B cell (primary cell): ENCODE data around the gene UBB. TPM values are rescaled to one million over a fixed set of nuclear protein-coding genes. Genes with fewer than 3 reads are reported as not detected.

Source experiments
- ATAC-seq: fragments of 200-7000 bp; cut with Tn5 transposase; one replicate; pipeline ENCODE4 v1.10.0; 2021; ENCODE audit warnings: low read depth, mild to moderate bottlenecking, moderate number of reproducible peaks, moderate library complexity
- CTCF ChIA-PET: fragments of 350-600 bp; sonication (Branson Sonifier 250); formaldehyde crosslinking; loops from one replicate; lab custom pipeline; 2021; ENCODE audit warnings: antibody characterized with exemption, inconsistent platforms; lab: Charles Lee
- POLR2A ChIA-PET: fragments of 350-600 bp; sonication (Branson Sonifier 250); formaldehyde crosslinking; loops from one replicate; lab custom pipeline; 2021; ENCODE audit warnings: antibody characterized with exemption; lab: Charles Lee
- DNase-seq: peaks from one replicate; pipeline ENCODE4 v3.0.0; 2013
- H2AFZ ChIP-seq: 2 replicates; pipeline ENCODE4 v1.6.1; 2012; ENCODE audit warnings: mild to moderate bottlenecking, low read depth, low read length; ENCODE audit not compliant: insufficient read depth, poor library complexity, severe bottlenecking
- H3K27ac ChIP-seq, 2 donors: 1 replicate in 1 of 2; 2 replicates in 1 of 2; pipeline ENCODE4 v1.5.1; 2012 to 2013; ENCODE audit warnings: low read length in 2 of 2, mild to moderate bottlenecking in 2 of 2, moderate library complexity in 1 of 2
- H3K27me3 ChIP-seq, 4 experiments: fragments of 200-600 bp in 1 of 4; sonication (generic) in 1 of 4; replicated peaks in 1 of 4; 1 replicate in 2 of 4; 2 replicates in 2 of 4; pipeline versions ENCODE4 v1.6.1 to v1.7.0; 2013 to 2016; ENCODE audit warnings: low read length in 3 of 4, mild to moderate bottlenecking in 2 of 4, mixed read lengths in 1 of 4, moderate library complexity in 1 of 4; ENCODE audit not compliant: insufficient read depth in 4 of 4, control insufficient read depth in 3 of 4; ENCODE audit errors: control extremely low read depth in 1 of 4
- H3K36me3 ChIP-seq, 2 experiments: replicated peaks in 1 of 2; 1 replicate in 1 of 2; 2 replicates in 1 of 2; pipeline versions ENCODE4 v1.6.1 to v1.7.1; 2013; ENCODE audit warnings: low read length in 1 of 2; ENCODE audit not compliant: insufficient read depth in 2 of 2, control insufficient read depth in 1 of 2; ENCODE audit errors: control extremely low read depth in 1 of 2, extremely low read depth in 1 of 2
- H3K4me1 ChIP-seq, 2 donors: fragments of 200-600 bp in 1 of 2; sonication (generic) in 1 of 2; 1 replicate in 1 of 2; 2 replicates in 1 of 2; pipeline versions ENCODE4 v1.5.1 to v1.6.1; 2013 to 2017; ENCODE audit warnings: low read length in 2 of 2; ENCODE audit not compliant: control insufficient read depth in 2 of 2, insufficient read depth in 2 of 2
- H3K4me2 ChIP-seq: replicated peaks from 2 replicates; pipeline ENCODE3; 2012; ENCODE audit warnings: mild to moderate bottlenecking, low read depth, low read length; ENCODE audit not compliant: poor library complexity, severe bottlenecking
- H3K4me3 ChIP-seq, 5 experiments: fragments of 200-600 bp in 1 of 5; sonication (generic) in 1 of 5; 1 replicate in 3 of 5; 2 replicates in 2 of 5; pipeline versions ENCODE4 v1.5.1 to v1.7.0; 2011 to 2016; ENCODE audit warnings: low read length in 4 of 5, mild to moderate bottlenecking in 4 of 5, low read depth in 2 of 5, control low read depth in 1 of 5, moderate library complexity in 1 of 5; ENCODE audit not compliant: insufficient read depth in 1 of 5; ENCODE audit errors: control extremely low read depth in 1 of 5, extremely low read depth in 1 of 5
- H3K79me2 ChIP-seq: fragments of 200-600 bp; sonication (generic); one replicate; pipeline ENCODE4 v1.6.0; 2016; ENCODE audit warnings: low read length; ENCODE audit not compliant: control insufficient read depth, insufficient read depth
- H3K9ac ChIP-seq: fragments of 200-600 bp; sonication (generic); 2 replicates; pipeline ENCODE4 v1.6.1; 2017; ENCODE audit warnings: mild to moderate bottlenecking, low read length, moderate library complexity
- H3K9me3 ChIP-seq, 3 donors: one replicate each; pipeline versions ENCODE4 v1.6.1 to v1.7.1; 2013; ENCODE audit warnings: low read length in 2 of 3; ENCODE audit not compliant: control insufficient read depth in 2 of 3, insufficient read depth in 1 of 3; ENCODE audit errors: control extremely low read depth in 1 of 3
- H4K20me1 ChIP-seq: 2 replicates; pipeline ENCODE4 v1.6.0; 2012; ENCODE audit warnings: mild to moderate bottlenecking, low read length; ENCODE audit not compliant: insufficient read depth, control insufficient read depth, poor library complexity, severe bottlenecking
- H3K27ac Mint-ChIP-seq: one replicate; pipeline ENCODE4 v1.8.0; 2021; ENCODE audit warnings: mixed read lengths
- H3K27me3 Mint-ChIP-seq: one replicate; pipeline ENCODE4 v1.8.0; 2021; ENCODE audit warnings: mixed read lengths
- H3K4me1 Mint-ChIP-seq: one replicate; pipeline ENCODE4 v1.8.0; 2021; ENCODE audit warnings: mixed read lengths
- H3K4me3 Mint-ChIP-seq: one replicate; pipeline ENCODE4 v1.8.0; 2021; ENCODE audit warnings: mixed read lengths
- H3K9me3 Mint-ChIP-seq: one replicate; pipeline ENCODE4 v1.8.0; 2022; ENCODE audit warnings: mixed read lengths; ENCODE audit not compliant: insufficient read depth
- CTCF ChIP-seq: fragments of 200-600 bp; IDR thresholded peaks from one replicate; pipeline ENCODE4 v1.8.0; 2022; ENCODE audit warnings: antibody characterized with exemption, mild to moderate bottlenecking
- EZH2 ChIP-seq: IDR thresholded peaks from 2 replicates; pipeline ENCODE4 v1.6.1; 2012; ENCODE audit warnings: borderline replicate concordance, low read depth, mild to moderate bottlenecking, moderate library complexity, low read length; ENCODE audit not compliant: insufficient read depth, poor library complexity, severe bottlenecking
- WGBS: methylation state at CpG from one replicate; pipeline ENCODE4 v1.1.5; 2013; ENCODE audit warnings: missing lambda C conversion rate; ENCODE audit not compliant: insufficient coverage; 5-methylcytosine and 5-hydroxymethylcytosine counted together
- intact Hi-C: fragments of 100-400 bp; cut with micrococcal nuclease; formaldehyde crosslinking; loops from one replicate; pipeline ENCODE4 v1.10.0; 2022
- polyA plus RNA-seq: library from polyadenylated mRNA; depleted of rRNA; stranded (reverse); fragments of >200 nt; gene quantifications from 2 replicates; pipeline ENCODE4 v1.2.3, GENCODE V29; 2012
- total RNA-seq, 2 donors: library from RNA; stranded (reverse); fragments of 120-200 nt in 1 of 2; gene quantifications; 1 replicate in 1 of 2; 2 replicates in 1 of 2; pipeline versions ENCODE4 v1.2.3 to v1.2.4, GENCODE V29; 2013 to 2022

UBB gene
- total and polyA plus RNA-seq, 2 donors (not counting 1 experiment from before 2014, with no cell fraction given): 769 to 1,866 TPM

GRCh38 chr17:16339959-16340358 lies 40.9 kb upstream of the UBB start:
- Mint-ChIP-seq H3K27ac (no peak overlapping the region), H3K4me3 (no peak overlapping the region), H3K9me3 (no peaks in the 10 kb centered on the region), H3K27me3 (no peaks in the 10 kb centered on the region), H3K4me1 (no peaks in the 10 kb centered on the region)
- intact Hi-C loops: no loop called here
- Histone ChIP-seq H3K27ac (no peak overlapping the region), H2AFZ (no peak overlapping the region), H3K4me1 (no peaks in the 10 kb centered on the region), H3K4me3 (no peak overlapping the region), H3K36me3 (peaks cover 0 to 14% of the 10 kb centered on the region in 2 experiments), H3K27me3 (no peaks in the 10 kb centered on the region), H3K9me3 (no peaks in the 10 kb centered on the region), H3K79me2 (no peaks in the 10 kb centered on the region), H3K4me2 (no peak overlapping the region), H3K9ac (no peak overlapping the region), H4K20me1 (no peaks in the 10 kb centered on the region)
- no peak for ATAC-seq
- ChIA-PET POLR2A (no interaction called here), CTCF (interaction anchor here (3.8 kb wide), 1 partner anchor 24 kb away, joined by 11 read pairs; no protein-coding TSS in a partner anchor)
- WGBS: no CpG with 5 or more reads among the region's 1 CpG
- DNase-seq: no peak
- TF ChIP-seq EZH2 (no peak), CTCF (no peak)

- intact Hi-C loops: no loop called here
- H3K4me1 Mint-ChIP-seq: no peaks in the 10 kb centered on the region
- no peak overlapping the region for H3K9ac ChIP-seq
- H3K79me2 ChIP-seq: no peaks in the 10 kb centered on the region
- H3K4me3 ChIP-seq: no peak overlapping the region
- no peaks in the 10 kb centered on the region for H4K20me1 ChIP-seq
- H3K27ac Mint-ChIP-seq: no peak overlapping the region
- ChIA-PET POLR2A (interaction anchor here (0.6 kb wide), 1 partner anchor 261 kb away, joined by 11 read pairs; no protein-coding TSS in a partner anchor), CTCF (interaction anchor here (3.8 kb wide), 1 partner anchor 21 kb away, joined by 11 read pairs; no protein-coding TSS in a partner anchor)
- H3K27me3 Mint-ChIP-seq: no peaks in the 10 kb centered on the region
- H3K4me1 ChIP-seq: no peaks in the 10 kb centered on the region
- no peak overlapping the region for H3K4me2 ChIP-seq
- TF ChIP-seq CTCF: no peak
- no peak for TF ChIP-seq EZH2
- DNase-seq: no peak
- no peaks in the 10 kb centered on the region for H3K27me3 ChIP-seq
- no peaks in the 10 kb centered on the region for H3K9me3 ChIP-seq
- no peak overlapping the region for H3K4me3 Mint-ChIP-seq
- WGBS: 97% methylated on average over 4 of the region's 4 CpGs
- H2AFZ ChIP-seq: no peak overlapping the region
- no peaks in the 10 kb centered on the region for H3K9me3 Mint-ChIP-seq
- H3K36me3 ChIP-seq: peaks cover 0 to 25% of the 10 kb centered on the region in 2 experiments
- no peak overlapping the region for H3K27ac ChIP-seq
- ATAC-seq: no peak
Measured at GRCh38 chr17:16342979-16343378, 37.9 kb upstream of the UBB start.
